HL-60 (cell line): Measurements from ENCODE around the gene ENPP7.
"Not testable (repeated sequence)": the region's sequence is repeated elsewhere in the genome, so short reads cannot be mapped to it uniquely, and the experiment has no call there.

ENCODE experiments used
- DNase-seq, 2 experiments: peaks; one replicate each; pipeline ENCODE4 v3.0.0-alpha.2; 2010 to 2020; ENCODE audit warnings: low read depth in 1 of 2, low spot score in 1 of 2
- H3K27ac ChIP-seq: fragments of 250-450 bp; sonication (Bioruptor Pico); replicated peaks from 2 replicates; pipeline ENCODE4 v1.5.1; 2020; ENCODE audit warnings: mild to moderate bottlenecking, moderate library complexity
- H3K27me3 ChIP-seq: fragments of 250-450 bp; sonication (Bioruptor Pico); 2 replicates; pipeline ENCODE4 v1.5.1; 2021; ENCODE audit warnings: mild to moderate bottlenecking, moderate library complexity; ENCODE audit not compliant: insufficient read depth, poor library complexity, severe bottlenecking
- H3K4me3 ChIP-seq: replicated peaks from 2 replicates; pipeline ENCODE4 v1.5.1; 2011; ENCODE audit warnings: mild to moderate bottlenecking, control low read depth, low read length; ENCODE audit not compliant: insufficient read depth
- GABPA ChIP-seq: IDR thresholded peaks from 2 replicates; pipeline ENCODE4 v1.6.1; 2012; ENCODE audit warnings: low read depth
- POLR2AphosphoS5 ChIP-seq: IDR thresholded peaks from 2 replicates; pipeline ENCODE4 v1.6.1; 2012; ENCODE audit warnings: low read depth
- SPI1 ChIP-seq: IDR thresholded peaks from 2 replicates; pipeline ENCODE4 v1.6.1; 2012; ENCODE audit warnings: low read depth, mild to moderate bottlenecking, borderline replicate concordance
- TF ChIP-seq, protein P1 (sequence below): IDR thresholded peaks from one replicate; pipeline ENCODE4 v1.5.1; 2011; ENCODE audit warnings: low read length, control low read depth, inconsistent platforms; ENCODE audit not compliant: insufficient read depth
- TF ChIP-seq, protein P2 (sequence below): IDR thresholded peaks from 2 replicates; pipeline ENCODE4 v1.6.1; 2012; ENCODE audit warnings: low read depth; ENCODE audit not compliant: insufficient replicate concordance

The ENPP7 gene

DNA sequence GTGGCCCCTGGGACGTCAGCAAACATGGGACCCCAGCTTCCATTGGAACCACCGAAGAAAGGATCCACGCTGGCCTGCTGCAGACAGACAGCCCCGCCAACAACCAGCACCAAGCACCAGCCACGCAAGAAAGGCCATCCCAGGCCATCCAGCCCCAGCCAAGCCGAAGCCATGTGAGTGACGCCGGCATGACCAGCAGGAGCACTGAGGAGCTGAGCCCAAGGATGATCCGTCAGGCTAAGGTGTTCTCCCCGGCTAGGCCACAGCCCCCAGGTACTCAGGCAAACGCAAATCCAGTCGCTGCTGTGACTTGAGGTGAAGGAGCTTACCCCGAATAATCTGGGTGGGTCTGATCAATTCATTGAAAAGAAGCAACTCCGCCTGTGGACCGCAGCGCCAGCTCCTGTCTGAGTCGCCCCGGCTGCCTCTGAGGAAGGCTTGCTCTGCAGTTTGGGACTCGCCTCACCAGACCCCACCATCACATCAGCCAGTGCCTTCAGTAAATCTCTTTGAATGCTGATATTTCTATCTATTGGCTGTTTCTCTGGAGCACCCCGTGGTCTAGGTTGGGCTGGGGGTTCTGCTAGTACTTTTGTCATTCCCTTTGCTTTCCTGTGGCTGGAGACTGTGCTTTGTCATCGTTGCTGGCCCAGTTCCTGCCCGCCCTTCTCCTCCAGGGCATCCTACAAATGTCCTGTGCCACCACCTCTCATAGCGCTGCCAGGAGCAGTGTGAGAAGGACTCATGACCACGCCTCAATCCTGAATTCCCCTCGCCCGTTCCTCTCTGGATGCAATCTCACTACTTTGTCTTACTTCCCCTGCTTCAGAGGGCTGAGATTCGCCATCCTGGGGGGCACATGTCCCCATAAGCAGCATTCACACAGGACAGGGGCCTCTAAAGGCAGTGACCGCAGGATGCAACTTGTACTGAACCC is 39.1 kb downstream of the ENPP7 start:
- Histone ChIP-seq H3K4me3 (no peak overlapping the region), H3K27me3 (peaks cover 11% of the 10 kb centered on the region), H3K27ac (no peak overlapping the region)
- no peak for DNase-seq
- TF ChIP-seq POLR2AphosphoS5: no peak
- TF ChIP-seq, protein P1, sequence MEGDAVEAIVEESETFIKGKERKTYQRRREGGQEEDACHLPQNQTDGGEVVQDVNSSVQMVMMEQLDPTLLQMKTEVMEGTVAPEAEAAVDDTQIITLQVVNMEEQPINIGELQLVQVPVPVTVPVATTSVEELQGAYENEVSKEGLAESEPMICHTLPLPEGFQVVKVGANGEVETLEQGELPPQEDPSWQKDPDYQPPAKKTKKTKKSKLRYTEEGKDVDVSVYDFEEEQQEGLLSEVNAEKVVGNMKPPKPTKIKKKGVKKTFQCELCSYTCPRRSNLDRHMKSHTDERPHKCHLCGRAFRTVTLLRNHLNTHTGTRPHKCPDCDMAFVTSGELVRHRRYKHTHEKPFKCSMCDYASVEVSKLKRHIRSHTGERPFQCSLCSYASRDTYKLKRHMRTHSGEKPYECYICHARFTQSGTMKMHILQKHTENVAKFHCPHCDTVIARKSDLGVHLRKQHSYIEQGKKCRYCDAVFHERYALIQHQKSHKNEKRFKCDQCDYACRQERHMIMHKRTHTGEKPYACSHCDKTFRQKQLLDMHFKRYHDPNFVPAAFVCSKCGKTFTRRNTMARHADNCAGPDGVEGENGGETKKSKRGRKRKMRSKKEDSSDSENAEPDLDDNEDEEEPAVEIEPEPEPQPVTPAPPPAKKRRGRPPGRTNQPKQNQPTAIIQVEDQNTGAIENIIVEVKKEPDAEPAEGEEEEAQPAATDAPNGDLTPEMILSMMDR: no peak
- TF ChIP-seq GABPA: no peak
- TF ChIP-seq SPI1: no peak
- TF ChIP-seq, protein P2, sequence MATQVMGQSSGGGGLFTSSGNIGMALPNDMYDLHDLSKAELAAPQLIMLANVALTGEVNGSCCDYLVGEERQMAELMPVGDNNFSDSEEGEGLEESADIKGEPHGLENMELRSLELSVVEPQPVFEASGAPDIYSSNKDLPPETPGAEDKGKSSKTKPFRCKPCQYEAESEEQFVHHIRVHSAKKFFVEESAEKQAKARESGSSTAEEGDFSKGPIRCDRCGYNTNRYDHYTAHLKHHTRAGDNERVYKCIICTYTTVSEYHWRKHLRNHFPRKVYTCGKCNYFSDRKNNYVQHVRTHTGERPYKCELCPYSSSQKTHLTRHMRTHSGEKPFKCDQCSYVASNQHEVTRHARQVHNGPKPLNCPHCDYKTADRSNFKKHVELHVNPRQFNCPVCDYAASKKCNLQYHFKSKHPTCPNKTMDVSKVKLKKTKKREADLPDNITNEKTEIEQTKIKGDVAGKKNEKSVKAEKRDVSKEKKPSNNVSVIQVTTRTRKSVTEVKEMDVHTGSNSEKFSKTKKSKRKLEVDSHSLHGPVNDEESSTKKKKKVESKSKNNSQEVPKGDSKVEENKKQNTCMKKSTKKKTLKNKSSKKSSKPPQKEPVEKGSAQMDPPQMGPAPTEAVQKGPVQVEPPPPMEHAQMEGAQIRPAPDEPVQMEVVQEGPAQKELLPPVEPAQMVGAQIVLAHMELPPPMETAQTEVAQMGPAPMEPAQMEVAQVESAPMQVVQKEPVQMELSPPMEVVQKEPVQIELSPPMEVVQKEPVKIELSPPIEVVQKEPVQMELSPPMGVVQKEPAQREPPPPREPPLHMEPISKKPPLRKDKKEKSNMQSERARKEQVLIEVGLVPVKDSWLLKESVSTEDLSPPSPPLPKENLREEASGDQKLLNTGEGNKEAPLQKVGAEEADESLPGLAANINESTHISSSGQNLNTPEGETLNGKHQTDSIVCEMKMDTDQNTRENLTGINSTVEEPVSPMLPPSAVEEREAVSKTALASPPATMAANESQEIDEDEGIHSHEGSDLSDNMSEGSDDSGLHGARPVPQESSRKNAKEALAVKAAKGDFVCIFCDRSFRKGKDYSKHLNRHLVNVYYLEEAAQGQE: no peak

DNA sequence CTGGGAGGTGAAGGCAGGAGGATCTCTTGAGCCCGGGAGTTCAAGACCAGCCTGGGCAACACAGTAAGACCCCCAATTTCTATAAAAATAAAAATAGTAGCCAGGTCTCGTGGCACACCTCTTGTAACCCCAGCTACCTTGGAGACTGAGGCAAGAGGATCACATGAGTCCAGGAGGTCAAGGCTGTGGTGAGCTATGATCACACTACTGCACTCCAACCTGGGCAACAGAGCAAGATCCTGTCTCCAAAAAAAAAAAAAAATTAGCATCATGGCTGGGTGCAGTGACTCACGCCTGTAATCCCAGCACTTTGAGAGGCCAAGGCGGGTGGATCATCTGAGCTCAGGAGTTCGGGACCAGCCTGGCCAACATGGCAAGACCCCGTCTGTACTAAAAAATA is 40.5 kb downstream of the ENPP7 start:
- DNase-seq: no peak
- no peak overlapping the region for H3K27ac ChIP-seq
- no peak for TF ChIP-seq POLR2AphosphoS5
- H3K27me3 ChIP-seq: peaks cover 18% of the 10 kb centered on the region
- H3K4me3 ChIP-seq: no peak overlapping the region

DNA sequence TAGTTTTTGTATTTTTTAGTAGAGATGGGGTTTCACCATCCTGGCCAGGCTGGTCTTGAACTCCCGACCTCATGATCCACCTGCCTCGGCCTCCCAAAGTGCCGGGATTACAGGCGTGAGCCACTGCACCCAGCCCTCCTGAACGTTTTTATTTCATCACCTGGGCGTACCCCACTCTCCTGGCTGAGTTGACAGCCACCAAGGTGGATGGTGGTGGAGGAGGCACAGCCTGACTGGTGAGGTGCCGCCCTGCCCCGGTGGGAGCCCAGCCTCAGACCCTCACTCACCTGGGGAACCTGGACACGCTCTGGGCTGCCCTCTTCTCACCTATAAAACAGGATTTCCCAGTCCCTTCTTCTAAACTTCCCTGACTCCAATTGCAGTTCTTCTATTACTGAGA is 42.0 kb downstream of the ENPP7 start:
- not testable (repeated sequence) for H3K4me3 ChIP-seq, DNase-seq, H3K27ac ChIP-seq
- H3K27me3 ChIP-seq: peaks cover 32% of the 10 kb centered on the region

DNA sequence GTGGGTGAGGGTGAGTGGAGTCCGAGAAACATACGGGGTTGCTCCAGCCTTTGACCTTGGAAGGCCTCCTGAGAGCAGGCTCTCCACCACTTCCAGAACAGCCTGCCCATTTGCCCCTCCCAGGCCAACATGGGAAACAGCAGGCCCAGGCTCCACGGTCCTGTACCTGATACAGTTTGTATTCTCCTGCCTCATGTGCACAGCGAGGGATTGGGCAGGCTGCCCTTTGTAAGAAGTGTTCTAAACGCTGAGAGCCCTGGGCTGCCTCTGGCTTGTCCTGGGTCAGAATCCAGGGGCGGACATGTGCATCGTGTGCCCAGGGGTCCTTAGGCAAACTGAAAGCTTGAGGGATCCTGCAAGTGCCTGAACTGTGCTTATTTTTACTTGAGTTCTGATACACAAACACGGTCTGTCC is 43.8 kb downstream of the ENPP7 start:
- TF ChIP-seq POLR2AphosphoS5 (no peak), SPI1 (no peak)
- TF ChIP-seq, protein P2: no peak
- H3K4me3 ChIP-seq: no peak overlapping the region
- peaks cover 31% of the 10 kb centered on the region for H3K27me3 ChIP-seq
- no peak overlapping the region for H3K27ac ChIP-seq
- DNase-seq: no peak

DNA sequence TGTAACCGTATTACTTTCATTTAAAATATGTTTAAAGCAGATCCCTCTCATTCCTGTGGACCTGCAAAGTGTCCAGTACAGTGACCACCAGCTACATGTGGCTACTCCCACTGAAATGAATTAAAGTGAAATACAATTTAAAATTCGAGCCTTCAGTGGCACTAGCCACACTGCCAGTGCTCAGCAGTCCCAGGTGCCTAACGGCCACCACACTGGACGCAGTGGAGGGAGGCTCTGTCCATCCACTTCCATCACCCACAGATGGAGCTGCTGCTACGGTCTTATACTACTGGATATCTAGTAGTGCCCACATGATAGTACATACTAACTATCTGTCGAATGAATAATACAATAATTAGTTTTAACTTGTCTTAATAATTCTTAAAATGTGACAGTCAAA is 44.9 kb downstream of the ENPP7 start:
- no peak overlapping the region for H3K4me3 ChIP-seq
- no peak for DNase-seq
- H3K27ac ChIP-seq: no peak overlapping the region
- TF ChIP-seq GABPA: no peak
- TF ChIP-seq, protein P2: no peak
- TF ChIP-seq, protein P1: no peak
- no peak for TF ChIP-seq POLR2AphosphoS5
- no peak for TF ChIP-seq SPI1
- H3K27me3 ChIP-seq: peaks cover 31% of the 10 kb centered on the region
